Tibial nerve (tissue), 4 donors: ENCODE results near the gene FGF10.

Experiments used
- CTCF ChIP-seq, 5 experiments: fragments of 200-600 bp in 3 of 5; fragments of 450-650 bp in 2 of 5; sonication (generic) in 3 of 5; IDR thresholded peaks; one replicate each; pipeline ENCODE4 v1.5.1; 2016 to 2019; ENCODE audit warnings: antibody characterized with exemption in 5 of 5, mild to moderate bottlenecking in 3 of 5, moderate library complexity in 2 of 5
- EP300 ChIP-seq, 2 donors: sonication (generic); formaldehyde crosslinking; IDR thresholded peaks; one replicate each; pipeline ENCODE4 v1.6.1; 2017; ENCODE audit warnings: antibody characterized with exemption in 2 of 2, mild to moderate bottlenecking in 1 of 2
- POLR2A ChIP-seq, 2 donors: fragments of 450-650 bp; IDR thresholded peaks; one replicate each; pipeline ENCODE4 v1.6.1; 2017; ENCODE audit warnings: antibody characterized with exemption in 2 of 2, mild to moderate bottlenecking in 2 of 2, moderate library complexity in 2 of 2

GRCh38 chr5:44321144-44321725 is 68.0 kb downstream of the FGF10 start:
- TF ChIP-seq CTCF (IDR thresholded peaks at IDR 0.05) (no peak), POLR2A (IDR thresholded peaks at IDR 0.05) (no peak), EP300 (IDR thresholded peaks at IDR 0.05) (no peak)
